ENCODE results near the gene ANLN. TPM values are rescaled to one million over a fixed set of nuclear protein-coding genes. Genes with fewer than 3 reads are reported as not detected.

Gene ANLN
- total RNA-seq, 1 experiment from 2014 or later, result 78.9 TPM

DNA sequence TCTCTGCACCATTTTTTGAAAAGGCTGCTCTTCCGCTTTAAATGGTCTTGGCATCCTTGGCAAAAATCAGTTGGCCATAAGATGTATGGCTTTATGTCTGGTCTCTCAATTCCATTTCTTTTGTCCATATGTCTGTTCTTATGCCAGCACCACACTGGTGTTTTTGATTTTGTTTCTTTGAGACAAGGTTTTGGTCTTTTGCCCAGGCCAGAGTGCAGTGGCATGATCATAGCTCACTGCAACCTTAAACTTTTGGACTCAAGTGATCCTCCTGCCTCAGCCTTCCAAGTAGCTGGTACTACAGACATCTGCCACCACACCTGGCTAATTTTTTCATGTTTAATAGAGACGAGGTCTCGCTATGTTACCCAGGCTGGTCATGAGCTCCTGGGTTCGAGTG, 48.5 kb downstream of the ANLN start:
- Histone ChIP-seq H2BK5ac (ENCODE audit: insufficient read length, low read length) (no peak overlapping the region), H4K20me1 (ENCODE audit: control insufficient read depth, insufficient read depth, insufficient read length) (no peaks in the 10 kb centered on the region), H3K4me1 (ENCODE audit: insufficient read depth, low read length) (no peaks in the 10 kb centered on the region; the same call in 1 of the 2 replicates), H4K5ac (ENCODE audit: insufficient read length, low read depth, low read length) (no peak overlapping the region), H3K4ac (ENCODE audit: low read depth, low read length) (no peak overlapping the region), H2BK12ac (ENCODE audit: insufficient read length, low read depth, low read length) (no peak overlapping the region), H3K27me3 (ENCODE audit: insufficient read depth, low read length) (no peaks in the 10 kb centered on the region), H2AK5ac (ENCODE audit: insufficient read length, low read length) (no peak overlapping the region), H3K9ac (ENCODE audit: extremely low read depth, insufficient read length, low read length) (no peak overlapping the region), H3K4me2 (ENCODE audit: insufficient read depth, insufficient read length, low read length) (no peak overlapping the region), H4K91ac (ENCODE audit: insufficient read length, low read depth, low read length) (no peak overlapping the region), H3K9me3 (ENCODE audit: control insufficient read depth, low read depth, low read length) (no peaks in the 10 kb centered on the region), H2BK15ac (ENCODE audit: low read depth, low read length) (no peak overlapping the region), H3K18ac (ENCODE audit: insufficient read length, low read depth, low read length) (no peak overlapping the region), H3K23me2 (ENCODE audit: insufficient read length, low read depth, low read length, poor library complexity, severe bottlenecking) (no peaks in the 10 kb centered on the region), H3K79me1 (ENCODE audit: insufficient read depth, low read depth, low read length, poor library complexity, severe bottlenecking) (no peaks in the 10 kb centered on the region), H2BK20ac (ENCODE audit: low read depth, low read length, poor library complexity, severe bottlenecking) (no peak overlapping the region), H3K56ac (ENCODE audit: insufficient read length, low read depth, low read length) (no peak overlapping the region), H3K79me2 (ENCODE audit: insufficient read depth, low read length) (no peaks in the 10 kb centered on the region), H3K27ac (ENCODE audit: insufficient read length, low read depth, low read length) (no peak overlapping the region), H3K14ac (ENCODE audit: insufficient read depth, low read length) (no peak overlapping the region), H3K23ac (ENCODE audit: insufficient read length, low read depth, low read length) (no peak overlapping the region), H4K8ac (replicated peaks; ENCODE audit: insufficient read length, low read depth, low read length) (no peak overlapping the region), H3T11ph (ENCODE audit: low read length) (no peak overlapping the region), H2AFZ (ENCODE audit: low read length) (no peak overlapping the region), H2BK120ac (ENCODE audit: low read depth, low read length, poor library complexity, severe bottlenecking) (no peak overlapping the region)
- no peak for DNase-seq
- 0 out of 7 replicates have a peak overlapping the region, but pooled peaks of 1 of the 3 experiments have one; percentile 41 for H3K27ac Mint-ChIP-seq
- TF ChIP-seq, protein P1, sequence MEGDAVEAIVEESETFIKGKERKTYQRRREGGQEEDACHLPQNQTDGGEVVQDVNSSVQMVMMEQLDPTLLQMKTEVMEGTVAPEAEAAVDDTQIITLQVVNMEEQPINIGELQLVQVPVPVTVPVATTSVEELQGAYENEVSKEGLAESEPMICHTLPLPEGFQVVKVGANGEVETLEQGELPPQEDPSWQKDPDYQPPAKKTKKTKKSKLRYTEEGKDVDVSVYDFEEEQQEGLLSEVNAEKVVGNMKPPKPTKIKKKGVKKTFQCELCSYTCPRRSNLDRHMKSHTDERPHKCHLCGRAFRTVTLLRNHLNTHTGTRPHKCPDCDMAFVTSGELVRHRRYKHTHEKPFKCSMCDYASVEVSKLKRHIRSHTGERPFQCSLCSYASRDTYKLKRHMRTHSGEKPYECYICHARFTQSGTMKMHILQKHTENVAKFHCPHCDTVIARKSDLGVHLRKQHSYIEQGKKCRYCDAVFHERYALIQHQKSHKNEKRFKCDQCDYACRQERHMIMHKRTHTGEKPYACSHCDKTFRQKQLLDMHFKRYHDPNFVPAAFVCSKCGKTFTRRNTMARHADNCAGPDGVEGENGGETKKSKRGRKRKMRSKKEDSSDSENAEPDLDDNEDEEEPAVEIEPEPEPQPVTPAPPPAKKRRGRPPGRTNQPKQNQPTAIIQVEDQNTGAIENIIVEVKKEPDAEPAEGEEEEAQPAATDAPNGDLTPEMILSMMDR (conservative IDR thresholded peaks at IDR 0.05), result no peak
- WGBS (ENCODE audit: extremely low coverage, insufficient read length, low lambda C conversion rate), result no CpG with 5 or more reads among the region's 4 CpGs
- H3K4me3 Mint-ChIP-seq, result no peak overlapping the region
- no peaks in the 10 kb centered on the region for H3K27me3 Mint-ChIP-seq (ENCODE audit: low read depth)
- H3K36me3 Mint-ChIP-seq (ENCODE audit: insufficient read depth in 1 of 3, low read depth in 3 of 3), result peaks cover 8 to 30% (median 30%) of the 10 kb centered on the region in 3 experiments; a peak in 6 of 7 replicates
- no peaks in the 10 kb centered on the region for H3K9me3 Mint-ChIP-seq
- no peaks in the 10 kb centered on the region for H3K4me1 Mint-ChIP-seq

Data from H9 (cell line).